Parathyroid adenoma (tissue), 2 donors: ENCODE data around the gene ZNF620.

ENCODE experiments used
- H2AFZ ChIP-seq: fragments of 300-600 bp; sonication (generic); one replicate; pipeline ENCODE4 v1.7.0; 2017; ENCODE audit warnings: antibody characterized with exemption, mild to moderate bottlenecking
- H3K27ac ChIP-seq: fragments of 300-600 bp; sonication (generic); one replicate; pipeline ENCODE4 v1.7.0; 2017
- H3K27me3 ChIP-seq: fragments of 300-600 bp; sonication (generic); one replicate; pipeline ENCODE4 v1.7.0; 2017; ENCODE audit warnings: low read length; ENCODE audit not compliant: control insufficient read depth, insufficient read depth
- H3K36me3 ChIP-seq: fragments of 300-600 bp; sonication (generic); one replicate; pipeline ENCODE4 v1.7.0; 2017; ENCODE audit warnings: low read length; ENCODE audit not compliant: control insufficient read depth, insufficient read depth
- H3K4me1 ChIP-seq: fragments of 300-600 bp; sonication (generic); one replicate; pipeline ENCODE4 v1.7.0; 2017; ENCODE audit warnings: control low read depth
- H3K4me2 ChIP-seq: fragments of 300-600 bp; sonication (generic); one replicate; pipeline ENCODE4 v1.7.0; 2017; ENCODE audit warnings: low read length
- H3K4me3 ChIP-seq: fragments of 300-600 bp; sonication (generic); one replicate; pipeline ENCODE4 v1.7.0; 2017; ENCODE audit warnings: low read depth, low read length
- H3K79me2 ChIP-seq: fragments of 300-600 bp; sonication (generic); one replicate; pipeline ENCODE4 v1.7.0; 2017; ENCODE audit warnings: control low read depth
- H3K9ac ChIP-seq: fragments of 300-600 bp; sonication (generic); one replicate; pipeline ENCODE4 v1.7.0; 2017; ENCODE audit warnings: mild to moderate bottlenecking
- H3K9me3 ChIP-seq: fragments of 300-600 bp; sonication (generic); one replicate; pipeline ENCODE4 v1.7.0; 2017; ENCODE audit warnings: low read length; ENCODE audit not compliant: control insufficient read depth
- TF ChIP-seq, protein P1 (sequence below): fragments of 300-600 bp; sonication (generic); IDR thresholded peaks from one replicate; pipeline ENCODE4 v1.7.0; 2017; ENCODE audit warnings: antibody characterized with exemption, mild to moderate bottlenecking
- donor health status: primary hyperparathyroidism.

ZNF620 gene

DNA sequence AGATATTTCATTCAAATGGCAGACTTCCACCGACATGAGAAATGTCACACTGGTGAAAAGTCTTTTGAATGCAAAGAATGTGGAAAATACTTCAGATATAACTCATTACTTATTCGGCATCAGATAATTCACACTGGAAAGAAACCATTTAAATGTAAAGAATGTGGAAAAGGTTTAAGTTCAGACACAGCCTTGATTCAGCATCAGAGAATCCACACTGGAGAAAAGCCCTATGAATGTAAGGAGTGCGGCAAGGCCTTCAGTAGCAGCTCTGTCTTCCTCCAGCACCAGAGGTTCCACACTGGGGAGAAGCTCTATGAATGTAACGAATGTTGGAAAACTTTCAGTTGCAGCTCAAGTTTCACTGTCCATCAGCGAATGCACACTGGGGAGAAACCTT, 10.4 kb downstream of the ZNF620 start:
- H3K27ac ChIP-seq, result no peak overlapping the region
- H3K9ac ChIP-seq, result no peak overlapping the region
- TF ChIP-seq, protein P1, sequence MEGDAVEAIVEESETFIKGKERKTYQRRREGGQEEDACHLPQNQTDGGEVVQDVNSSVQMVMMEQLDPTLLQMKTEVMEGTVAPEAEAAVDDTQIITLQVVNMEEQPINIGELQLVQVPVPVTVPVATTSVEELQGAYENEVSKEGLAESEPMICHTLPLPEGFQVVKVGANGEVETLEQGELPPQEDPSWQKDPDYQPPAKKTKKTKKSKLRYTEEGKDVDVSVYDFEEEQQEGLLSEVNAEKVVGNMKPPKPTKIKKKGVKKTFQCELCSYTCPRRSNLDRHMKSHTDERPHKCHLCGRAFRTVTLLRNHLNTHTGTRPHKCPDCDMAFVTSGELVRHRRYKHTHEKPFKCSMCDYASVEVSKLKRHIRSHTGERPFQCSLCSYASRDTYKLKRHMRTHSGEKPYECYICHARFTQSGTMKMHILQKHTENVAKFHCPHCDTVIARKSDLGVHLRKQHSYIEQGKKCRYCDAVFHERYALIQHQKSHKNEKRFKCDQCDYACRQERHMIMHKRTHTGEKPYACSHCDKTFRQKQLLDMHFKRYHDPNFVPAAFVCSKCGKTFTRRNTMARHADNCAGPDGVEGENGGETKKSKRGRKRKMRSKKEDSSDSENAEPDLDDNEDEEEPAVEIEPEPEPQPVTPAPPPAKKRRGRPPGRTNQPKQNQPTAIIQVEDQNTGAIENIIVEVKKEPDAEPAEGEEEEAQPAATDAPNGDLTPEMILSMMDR, result no peak
- H3K79me2 ChIP-seq, result no peaks in the 10 kb centered on the region
- H3K4me1 ChIP-seq, result no peaks in the 10 kb centered on the region
- no peak overlapping the region for H2AFZ ChIP-seq
- H3K9me3 ChIP-seq, result no peaks in the 10 kb centered on the region
- H3K4me3 ChIP-seq, result no peak overlapping the region
- no peaks in the 10 kb centered on the region for H3K36me3 ChIP-seq
- H3K27me3 ChIP-seq, result no peaks in the 10 kb centered on the region
- no peak overlapping the region for H3K4me2 ChIP-seq

- Histone ChIP-seq H3K27me3 (no peaks in the 10 kb centered on the region), H3K4me2 (no peak overlapping the region), H3K4me3 (no peak overlapping the region), H3K9me3 (no peaks in the 10 kb centered on the region), H3K36me3 (no peaks in the 10 kb centered on the region), H3K27ac (no peak overlapping the region), H2AFZ (no peak overlapping the region), H3K79me2 (no peaks in the 10 kb centered on the region), H3K9ac (no peak overlapping the region), H3K4me1 (no peaks in the 10 kb centered on the region)
- TF ChIP-seq, protein P1, result no peak
Measured at GRCh38 chr3:40518067-40518466, 12.2 kb downstream of the ZNF620 start.

GRCh38 chr3:40518848-40519247, 13.0 kb downstream of the ZNF620 start:
- no peak overlapping the region for H2AFZ ChIP-seq
- no peaks in the 10 kb centered on the region for H3K79me2 ChIP-seq
- H3K9ac ChIP-seq, result no peak overlapping the region
- H3K27me3 ChIP-seq, result no peaks in the 10 kb centered on the region
- H3K4me1 ChIP-seq, result peaks cover 2% of the 10 kb centered on the region
- no peaks in the 10 kb centered on the region for H3K9me3 ChIP-seq
- TF ChIP-seq, protein P1, result no peak
- H3K27ac ChIP-seq, result no peak overlapping the region
- H3K4me2 ChIP-seq, result no peak overlapping the region
- H3K4me3 ChIP-seq, result no peak overlapping the region
- no peaks in the 10 kb centered on the region for H3K36me3 ChIP-seq

GRCh38 chr3:40521254-40521653, 15.4 kb downstream of the ZNF620 start:
- Histone ChIP-seq H3K9me3 (no peaks in the 10 kb centered on the region), H3K36me3 (no peaks in the 10 kb centered on the region), H3K4me2 (no peak overlapping the region), H2AFZ (no peak overlapping the region), H3K4me1 (peaks cover 8% of the 10 kb centered on the region), H3K9ac (no peak overlapping the region), H3K27me3 (no peaks in the 10 kb centered on the region), H3K4me3 (no peak overlapping the region), H3K27ac (no peak overlapping the region), H3K79me2 (peaks cover 3% of the 10 kb centered on the region)
- TF ChIP-seq, protein P1, result no peak

- Histone ChIP-seq H3K9me3 (no peaks in the 10 kb centered on the region), H3K9ac (peak overlapping the region; percentile 81), H3K27me3 (no peaks in the 10 kb centered on the region), H3K79me2 (peaks cover 3% of the 10 kb centered on the region), H3K4me1 (peaks cover 8% of the 10 kb centered on the region), H2AFZ (peak overlapping the region; percentile 98), H3K36me3 (no peaks in the 10 kb centered on the region), H3K4me3 (peak overlapping the region; percentile 76), H3K27ac (peak overlapping the region; percentile 88), H3K4me2 (peak overlapping the region; percentile 82)
- TF ChIP-seq, protein P1, result no peak
Measured at GRCh38 chr3:40523781-40524180, 17.9 kb downstream of the ZNF620 start.
